Spleen (tissue), 7 donors: ENCODE results near the gene LSM3.

Experiments
- POLR2AphosphoS5 ChIP-seq, 3 donors: sonication (generic); formaldehyde crosslinking; IDR thresholded peaks; one replicate each; pipeline ENCODE4 v1.5.1; 2017; ENCODE audit warnings: antibody characterized with exemption in 3 of 3
- TF ChIP-seq, protein P1 (sequence below), 11 experiments: fragments of 200-600 bp in 7 of 11; fragments of 450-650 bp in 4 of 11; sonication (generic) in 4 of 11; IDR thresholded peaks in 8 of 11; conservative IDR thresholded peaks in 3 of 11; 1 replicate in 7 of 11; 2 replicates in 4 of 11; pipeline versions ENCODE4 v1.4.0 to v1.8.0; 2016 to 2021; ENCODE audit warnings: antibody characterized with exemption in 11 of 11, inconsistent platforms in 4 of 11, mild to moderate bottlenecking in 1 of 11
- donor health status: DM: no; HTN: no; CAD: no; lungs with moderate emphysema.
- donor health status: DM: no; HTN: no; CAD: no.
- donor health status: DM: no; HTN: no; CAD: no.

DNA sequence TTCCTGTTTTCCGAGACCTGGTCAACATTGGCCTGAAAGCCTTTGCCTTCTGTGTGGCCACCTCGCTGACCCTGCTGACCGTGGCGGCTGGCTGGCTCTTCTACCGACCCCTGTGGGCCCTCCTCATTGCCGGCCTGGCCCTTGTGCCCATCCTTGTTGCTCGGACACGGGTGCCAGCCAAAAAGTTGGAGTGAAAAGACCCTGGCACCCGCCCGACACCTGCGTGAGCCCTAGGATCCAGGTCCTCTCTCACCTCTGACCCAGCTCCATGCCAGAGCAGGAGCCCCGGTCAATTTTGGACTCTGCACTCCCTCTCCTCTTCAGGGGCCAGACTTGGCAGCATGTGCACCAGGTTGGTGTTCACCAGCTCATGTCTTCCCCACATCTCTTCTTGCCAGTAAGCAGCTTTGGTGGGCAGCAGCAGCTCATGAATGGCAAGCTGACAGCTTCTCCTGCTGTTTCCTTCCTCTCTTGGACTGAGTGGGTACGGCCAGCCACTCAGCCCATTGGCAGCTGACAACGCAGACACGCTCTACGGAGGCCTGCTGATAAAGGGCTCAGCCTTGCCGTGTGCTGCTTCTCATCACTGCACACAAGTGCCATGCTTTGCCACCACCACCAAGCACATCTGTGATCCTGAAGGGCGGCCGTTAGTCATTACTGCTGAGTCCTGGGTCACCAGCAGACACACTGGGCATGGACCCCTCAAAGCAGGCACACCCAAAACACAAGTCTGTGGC, 36.8 kb upstream of the LSM3 start:
- TF ChIP-seq, protein P1, sequence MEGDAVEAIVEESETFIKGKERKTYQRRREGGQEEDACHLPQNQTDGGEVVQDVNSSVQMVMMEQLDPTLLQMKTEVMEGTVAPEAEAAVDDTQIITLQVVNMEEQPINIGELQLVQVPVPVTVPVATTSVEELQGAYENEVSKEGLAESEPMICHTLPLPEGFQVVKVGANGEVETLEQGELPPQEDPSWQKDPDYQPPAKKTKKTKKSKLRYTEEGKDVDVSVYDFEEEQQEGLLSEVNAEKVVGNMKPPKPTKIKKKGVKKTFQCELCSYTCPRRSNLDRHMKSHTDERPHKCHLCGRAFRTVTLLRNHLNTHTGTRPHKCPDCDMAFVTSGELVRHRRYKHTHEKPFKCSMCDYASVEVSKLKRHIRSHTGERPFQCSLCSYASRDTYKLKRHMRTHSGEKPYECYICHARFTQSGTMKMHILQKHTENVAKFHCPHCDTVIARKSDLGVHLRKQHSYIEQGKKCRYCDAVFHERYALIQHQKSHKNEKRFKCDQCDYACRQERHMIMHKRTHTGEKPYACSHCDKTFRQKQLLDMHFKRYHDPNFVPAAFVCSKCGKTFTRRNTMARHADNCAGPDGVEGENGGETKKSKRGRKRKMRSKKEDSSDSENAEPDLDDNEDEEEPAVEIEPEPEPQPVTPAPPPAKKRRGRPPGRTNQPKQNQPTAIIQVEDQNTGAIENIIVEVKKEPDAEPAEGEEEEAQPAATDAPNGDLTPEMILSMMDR (IDR thresholded peaks at IDR 0.05 in 8 of 11, conservative IDR thresholded peaks at IDR 0.05 in 3 of 11): no peak
- peak in 2 of 3 donors; percentile 37 to 47 for TF ChIP-seq POLR2AphosphoS5 (IDR thresholded peaks at IDR 0.05)
